AG20443 (cell line): ENCODE results near the gene MAGEL2.

Experiments
- DNase-seq: peaks from one replicate; pipeline ENCODE4 v3.0.0; 2012; ENCODE audit warnings: low spot score, mixed read lengths

MAGEL2 gene

DNA sequence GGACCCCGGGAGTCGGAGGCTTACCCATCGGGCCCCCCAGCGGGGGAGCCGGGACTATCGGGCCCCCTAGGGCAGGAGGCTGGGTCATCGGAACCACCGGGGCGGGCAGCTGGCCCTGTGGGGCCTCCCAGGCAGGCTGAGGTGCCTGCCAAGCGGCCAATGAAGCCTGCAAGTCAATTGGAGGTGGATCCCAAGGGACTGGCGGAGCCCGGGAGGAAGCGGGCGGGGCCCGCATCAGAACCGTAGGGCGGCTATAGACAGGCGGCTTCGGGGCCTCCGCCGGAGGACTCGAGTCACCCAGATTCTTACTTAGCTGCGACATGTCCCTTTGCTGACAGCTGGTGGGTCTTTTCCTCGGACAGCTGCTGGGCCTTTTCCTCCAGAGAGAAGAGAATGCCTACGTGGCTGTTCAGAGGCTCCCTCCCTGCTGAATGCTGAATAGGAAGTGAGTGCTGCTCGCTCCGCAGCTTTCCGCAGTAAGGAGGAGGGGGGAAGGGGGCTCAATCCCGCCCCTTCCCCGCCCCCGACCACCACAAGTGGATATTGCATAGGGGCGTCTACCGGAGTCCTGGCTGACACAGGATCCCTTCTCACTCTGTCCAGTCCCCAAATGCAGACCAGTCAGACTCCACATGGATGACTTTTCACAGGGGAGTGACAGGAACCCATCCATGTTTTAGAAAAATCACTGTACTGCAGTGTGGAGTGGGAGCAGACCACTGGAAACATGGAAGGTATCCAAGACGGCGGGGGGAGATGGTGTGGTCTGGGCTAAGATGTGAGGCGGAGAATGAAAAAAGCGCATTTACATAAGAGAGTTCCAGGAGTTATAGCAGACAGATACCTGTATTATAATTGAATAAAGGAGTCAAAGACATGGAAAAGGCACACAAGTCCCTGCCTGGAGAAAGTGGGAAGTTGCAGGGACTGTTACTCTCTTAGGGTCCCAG is at the start of gene MAGEL2:
TSS of gene MAGEL2 (minus strand) at position 447 of the 950 bp plus-strand sequence. CDS start at position 322, 125 bp downstream.
- DNase-seq: peak; percentile 17

DNA sequence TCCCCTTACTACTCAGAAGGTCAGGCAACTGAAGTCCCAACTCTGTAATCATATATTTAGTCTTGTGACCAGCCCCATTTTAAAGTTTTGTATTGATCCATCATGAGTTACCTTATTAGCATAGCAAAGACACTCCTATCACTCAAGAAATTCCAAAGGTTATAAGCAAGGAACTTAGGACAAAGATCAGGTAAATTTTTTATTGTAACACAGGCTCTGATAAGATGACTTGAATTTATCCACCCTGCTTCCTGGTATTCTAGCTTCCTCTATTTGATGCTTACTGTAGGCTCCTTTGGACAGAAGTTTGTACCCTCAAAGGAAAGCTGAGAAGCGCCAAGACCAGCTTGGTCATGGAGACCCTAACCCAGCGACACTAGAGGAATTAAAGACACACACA is 47.6 kb upstream of the MAGEL2 start:
- no peak for DNase-seq

DNA sequence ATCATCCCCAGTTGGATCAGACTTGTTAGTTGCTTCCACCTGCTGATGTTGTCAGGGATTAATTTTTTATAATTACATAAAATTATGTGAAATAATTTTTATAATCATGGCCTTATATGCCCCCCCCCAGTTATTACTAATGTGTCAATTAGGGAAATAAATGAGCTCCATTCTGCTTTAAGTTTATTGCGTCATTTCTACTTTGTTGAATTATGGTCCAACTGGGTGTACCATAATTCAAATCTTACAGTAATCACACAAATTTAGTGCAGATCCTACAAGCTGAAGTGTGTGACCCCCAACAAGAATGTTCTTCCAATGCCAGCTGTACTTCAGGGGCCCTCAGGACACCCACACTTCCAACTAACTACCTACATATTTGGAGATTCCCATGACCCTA is 46.9 kb upstream of the MAGEL2 start:
- no peak for DNase-seq

DNA sequence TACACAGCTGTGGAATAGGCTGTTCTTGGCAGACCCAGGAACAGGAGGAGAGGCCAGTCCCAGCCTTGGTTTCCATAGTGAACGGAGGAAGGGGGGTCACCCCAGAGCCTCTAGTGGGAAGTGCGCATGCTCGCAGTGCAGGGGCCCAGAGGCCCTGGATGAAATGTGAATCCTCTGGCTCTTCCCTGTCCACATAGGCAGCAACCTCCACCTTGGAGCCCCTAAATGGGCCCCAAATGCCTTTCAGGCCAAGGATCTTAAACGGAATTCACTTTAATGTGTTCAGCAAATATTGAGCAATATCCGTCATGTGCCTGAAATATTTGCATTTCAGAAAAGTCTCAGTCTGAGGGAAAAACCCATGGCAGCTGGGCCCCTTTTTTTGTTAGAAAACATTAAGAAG is 42.8 kb upstream of the MAGEL2 start:
- DNase-seq: peak; percentile 46

DNA sequence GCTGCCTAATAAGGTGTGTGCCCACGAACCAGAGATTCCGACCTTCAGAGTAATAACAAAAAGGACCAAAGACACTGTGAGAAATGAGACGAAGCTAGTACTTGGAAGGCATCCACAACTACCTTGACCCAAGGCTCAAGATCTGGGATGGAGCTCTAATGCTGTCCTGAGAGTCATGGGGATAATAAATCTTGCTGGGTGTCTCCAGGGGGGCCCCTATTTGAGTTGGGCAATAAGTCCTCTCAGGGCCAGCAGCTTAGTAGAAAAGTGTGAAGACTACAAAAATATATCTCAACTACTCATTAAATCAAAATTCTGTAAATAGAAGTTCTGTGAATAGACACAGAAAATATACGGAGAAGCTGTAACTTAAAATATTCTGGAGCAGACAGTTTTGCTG is 42.3 kb upstream of the MAGEL2 start:
- DNase-seq: no peak

DNA sequence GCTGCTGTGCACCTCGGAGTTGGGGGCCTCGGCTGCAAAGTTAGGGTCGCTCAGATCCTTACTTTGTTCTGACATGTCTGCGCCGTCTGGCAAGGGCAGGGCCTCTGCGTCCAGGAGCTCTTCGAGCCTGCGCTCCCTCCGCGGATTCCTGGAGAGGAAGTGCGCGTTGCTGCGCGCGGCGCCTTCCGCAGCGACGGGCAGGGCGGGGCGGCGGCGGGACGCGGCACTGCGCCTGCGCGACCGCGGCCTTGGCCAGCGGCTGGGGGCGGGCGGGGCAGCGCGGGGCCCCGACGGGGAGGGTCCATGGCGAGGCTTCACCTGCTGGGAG is 39.4 kb upstream of the MAGEL2 start, which contains the start of gene NDN:
TSS of gene NDN (minus strand) at position 163 of the 328 bp plus-strand sequence. CDS start at position 75, 88 bp downstream.
- DNase-seq: peak; percentile 86

DNA sequence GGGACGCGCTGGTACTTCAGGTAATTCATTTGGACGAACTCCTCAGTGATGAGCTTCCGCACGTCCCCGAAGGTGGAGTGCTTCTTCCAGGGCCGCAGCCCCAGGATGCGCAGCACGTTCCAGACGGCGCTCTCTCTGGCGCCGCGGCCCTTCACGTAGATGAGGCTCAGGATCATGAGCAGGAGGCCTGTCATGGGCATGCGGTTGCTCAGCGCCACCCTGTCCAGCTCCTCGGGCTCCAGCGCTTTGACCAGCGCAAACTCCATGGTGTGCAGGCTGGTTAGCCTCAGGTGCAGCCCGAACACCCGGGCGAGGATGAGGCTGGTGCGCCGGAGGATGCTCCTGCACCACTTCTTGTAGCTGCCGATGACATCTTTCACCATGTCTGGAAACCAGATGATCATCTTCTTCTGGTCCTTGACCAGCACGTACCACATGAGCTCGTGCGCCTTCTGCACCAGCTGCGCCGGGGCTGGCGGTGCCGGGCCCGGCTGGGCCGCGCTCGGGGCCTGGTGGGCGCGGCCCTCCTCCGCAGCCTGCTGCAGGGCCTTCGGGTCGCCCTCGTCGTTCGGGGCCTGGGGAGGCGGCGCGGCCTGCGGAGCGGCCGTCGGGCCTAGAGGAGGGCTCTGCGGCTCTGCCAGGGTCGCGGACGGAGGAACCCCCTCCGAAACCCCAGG is 38.9 kb upstream of the MAGEL2 start:
- peak; percentile 25 for DNase-seq

DNA sequence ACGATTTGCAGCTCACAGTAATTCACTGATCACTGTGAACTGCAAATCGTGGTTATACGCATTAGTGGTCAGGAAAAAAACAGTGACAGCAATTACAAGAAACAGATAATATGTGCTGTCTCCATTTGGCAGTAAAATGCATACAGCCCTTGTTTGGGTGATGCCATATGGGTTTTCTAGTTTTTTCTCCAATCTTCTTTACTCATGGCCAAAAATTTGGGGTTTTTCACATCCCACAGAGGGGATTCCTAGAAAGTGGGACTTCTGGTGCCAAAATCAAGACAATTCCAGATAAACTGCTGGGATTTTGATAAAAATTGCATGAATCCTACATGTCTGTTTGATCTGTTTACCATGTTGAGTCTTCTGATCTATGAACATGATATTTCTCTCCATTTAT is 23.8 kb upstream of the MAGEL2 start:
- no peak for DNase-seq

DNA sequence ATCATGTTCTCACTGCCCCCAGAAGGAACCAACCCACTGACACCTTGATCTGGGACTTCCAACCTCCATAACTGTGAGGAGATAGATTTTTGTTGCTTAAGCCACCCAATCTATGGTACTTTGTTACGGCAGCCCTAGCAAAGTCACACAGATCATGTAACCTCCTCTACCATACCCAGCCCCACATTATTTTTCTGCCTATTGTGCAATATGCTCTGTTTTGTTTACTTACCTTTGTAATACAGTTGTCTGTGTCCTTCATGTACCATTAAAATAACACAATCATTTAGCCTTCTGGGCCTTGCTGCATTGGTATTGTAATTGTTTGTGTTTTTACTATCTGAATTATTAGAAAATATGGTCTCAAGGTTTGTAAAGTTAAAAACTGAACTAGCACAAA is 23.3 kb upstream of the MAGEL2 start:
- no peak for DNase-seq

DNA sequence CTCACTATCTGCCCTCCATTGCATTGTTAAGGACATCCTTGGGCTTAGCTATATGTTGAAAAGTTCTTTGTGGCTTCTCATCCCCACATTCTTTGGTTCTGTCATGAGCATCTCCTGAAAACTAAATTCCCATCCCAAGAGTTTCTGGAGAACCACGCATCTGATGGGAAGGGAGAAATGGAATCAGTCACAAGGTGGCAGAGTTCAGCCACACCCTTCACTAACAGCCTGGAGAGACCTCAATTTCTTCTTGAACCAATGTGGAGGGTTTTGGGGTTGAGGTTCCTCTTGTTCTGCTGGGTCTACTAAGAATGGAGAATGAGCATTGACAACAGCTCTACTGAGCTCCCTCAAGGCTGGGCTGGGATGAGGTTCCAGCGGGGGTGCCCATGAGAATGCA is 15.6 kb upstream of the MAGEL2 start:
- DNase-seq: no peak

DNA sequence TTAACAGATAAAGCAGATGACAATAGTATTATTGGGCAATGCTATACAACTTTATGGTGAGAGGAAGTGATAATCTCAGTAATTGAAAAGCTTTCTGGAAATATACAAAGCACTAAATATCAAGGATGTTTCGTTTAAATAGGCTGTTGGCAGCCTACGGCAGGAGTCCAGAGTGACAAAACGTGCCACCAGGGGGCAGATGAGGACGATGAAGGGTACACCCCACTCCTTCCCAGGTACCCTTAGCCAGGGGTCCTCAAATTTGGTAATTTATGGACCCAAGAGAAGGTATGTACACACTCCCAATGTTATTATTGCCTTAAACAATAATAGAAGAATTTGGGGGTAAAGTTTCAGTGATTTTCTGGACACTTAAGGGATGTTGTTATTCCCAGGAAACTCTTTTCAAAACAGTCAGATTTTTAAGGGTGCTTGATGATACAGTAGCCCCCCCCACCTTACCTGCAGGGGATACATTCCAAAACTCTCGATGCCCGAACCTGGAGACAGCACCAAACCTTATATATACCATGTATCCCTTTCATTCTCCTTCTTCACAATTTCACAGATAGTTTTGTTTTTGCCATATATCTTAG is 1.4 kb upstream of the MAGEL2 start:
- peak; percentile 26 for DNase-seq

DNA sequence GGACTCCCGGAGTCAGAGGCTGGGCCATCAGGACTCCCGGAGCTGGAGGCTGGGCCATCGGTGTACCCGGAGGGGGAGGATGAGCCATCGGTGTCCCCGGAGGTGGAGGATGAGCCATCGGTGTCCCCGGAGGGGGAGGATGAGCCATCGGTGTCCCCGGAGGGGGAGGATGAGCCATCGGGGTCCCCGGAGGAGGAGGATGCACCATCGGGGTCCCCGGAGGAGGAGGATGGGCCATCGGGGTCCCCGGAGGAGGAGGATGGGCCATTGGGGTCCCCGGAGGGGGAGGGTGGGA is 719 bp downstream of the MAGEL2 start:
- no peak for DNase-seq

DNA sequence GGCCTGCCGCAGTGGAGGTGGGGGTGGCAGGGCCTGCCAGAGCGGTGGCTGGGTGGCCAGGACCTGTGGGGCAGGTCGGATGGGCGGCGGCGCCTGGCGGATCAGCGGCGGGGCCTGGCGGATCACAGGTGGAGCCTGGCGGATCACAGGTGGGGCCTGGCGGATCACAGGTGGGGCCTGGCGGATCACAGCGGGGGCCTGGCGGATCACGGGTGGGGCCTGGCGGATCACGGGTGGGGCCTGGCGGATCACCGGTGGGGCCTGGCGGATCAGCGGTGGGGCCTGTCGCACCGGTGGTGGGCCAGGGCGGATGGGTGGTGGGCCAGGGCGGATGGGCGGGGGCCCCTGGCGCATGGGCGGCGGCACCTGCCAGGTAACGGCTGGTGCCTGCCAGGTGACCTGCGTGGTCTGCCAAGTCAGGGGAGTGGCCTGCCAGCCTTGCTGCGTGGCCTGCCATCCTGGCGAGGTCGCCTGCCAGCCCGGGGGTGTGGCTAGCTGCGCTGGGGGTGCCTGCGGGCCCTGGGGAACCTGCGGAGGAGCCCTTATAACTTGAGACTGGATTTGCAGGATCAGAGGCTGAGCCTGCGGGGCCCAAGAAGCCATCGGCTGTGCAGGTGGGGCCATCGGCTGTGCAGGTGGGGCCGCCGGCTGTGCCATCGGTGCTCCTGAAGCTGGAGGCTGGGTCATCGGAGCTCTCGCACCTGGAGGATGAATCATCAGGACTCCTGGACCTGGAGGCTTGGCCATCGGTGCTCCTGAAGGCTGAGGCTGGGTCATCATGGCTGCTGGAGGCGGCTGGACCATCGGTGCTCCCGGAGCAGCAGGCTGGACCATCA is 1.3 kb downstream of the MAGEL2 start:
- no peak for DNase-seq

DNA sequence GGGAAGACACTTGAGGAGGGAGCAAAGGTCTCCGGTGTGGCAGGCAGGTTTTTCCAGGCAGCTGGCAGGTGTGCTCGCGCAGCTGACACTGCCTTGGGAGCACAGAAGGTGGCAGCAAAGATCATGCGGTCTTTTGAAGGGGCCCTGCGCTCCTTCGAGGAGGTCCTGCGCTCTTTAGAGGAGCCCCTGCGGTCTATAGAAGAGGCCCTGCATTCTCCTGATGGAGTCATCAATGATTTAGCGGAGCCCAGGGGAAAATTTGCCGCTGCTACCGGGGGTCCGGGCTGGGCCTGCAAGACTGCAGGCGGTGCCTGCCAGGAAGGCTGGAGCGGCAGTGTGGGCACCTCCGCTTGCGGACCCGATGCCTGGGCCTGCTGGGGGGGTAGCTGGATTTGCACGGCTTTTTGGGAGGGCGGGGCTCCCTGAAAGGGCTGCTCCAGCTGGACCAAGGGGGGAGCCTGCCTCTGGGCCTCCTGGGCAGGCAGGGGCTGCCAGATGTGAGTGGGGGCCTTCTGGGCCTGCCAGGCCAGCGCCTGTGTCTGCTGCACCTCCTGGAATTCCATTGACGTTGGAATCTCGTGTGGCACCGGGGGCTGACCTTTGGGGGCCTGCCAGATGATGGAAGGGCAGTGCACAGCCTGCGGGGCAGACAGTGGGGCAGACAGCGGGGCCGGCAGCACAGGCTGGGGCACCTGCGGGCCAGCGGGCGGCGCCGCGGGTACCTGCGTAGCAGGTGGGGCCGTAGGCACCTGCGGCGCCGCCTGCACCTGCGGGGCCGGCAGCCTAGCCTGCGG is 2.1 kb downstream of the MAGEL2 start:
- no peak for DNase-seq

DNA sequence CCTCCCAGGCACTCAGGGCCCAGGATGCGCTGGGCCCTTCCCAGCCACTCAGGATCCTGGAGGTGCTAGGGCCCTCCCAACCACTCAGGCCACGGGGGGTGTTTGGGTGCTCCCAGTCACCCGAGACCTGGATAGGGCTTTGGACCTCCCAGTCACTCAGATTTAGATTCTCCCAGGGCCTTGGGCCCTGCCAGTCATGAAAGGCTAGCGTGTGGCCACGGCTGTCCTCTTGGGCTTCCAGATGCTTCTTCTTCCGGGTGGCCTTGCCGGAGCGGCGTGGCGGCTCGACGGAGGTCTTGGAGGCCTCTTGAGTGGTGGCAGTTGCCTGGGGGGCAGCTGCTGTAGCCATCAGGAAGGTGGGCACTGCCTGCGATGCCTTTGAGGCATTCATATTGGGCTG is 2.8 kb downstream of the MAGEL2 start:
- DNase-seq: no peak

DNA sequence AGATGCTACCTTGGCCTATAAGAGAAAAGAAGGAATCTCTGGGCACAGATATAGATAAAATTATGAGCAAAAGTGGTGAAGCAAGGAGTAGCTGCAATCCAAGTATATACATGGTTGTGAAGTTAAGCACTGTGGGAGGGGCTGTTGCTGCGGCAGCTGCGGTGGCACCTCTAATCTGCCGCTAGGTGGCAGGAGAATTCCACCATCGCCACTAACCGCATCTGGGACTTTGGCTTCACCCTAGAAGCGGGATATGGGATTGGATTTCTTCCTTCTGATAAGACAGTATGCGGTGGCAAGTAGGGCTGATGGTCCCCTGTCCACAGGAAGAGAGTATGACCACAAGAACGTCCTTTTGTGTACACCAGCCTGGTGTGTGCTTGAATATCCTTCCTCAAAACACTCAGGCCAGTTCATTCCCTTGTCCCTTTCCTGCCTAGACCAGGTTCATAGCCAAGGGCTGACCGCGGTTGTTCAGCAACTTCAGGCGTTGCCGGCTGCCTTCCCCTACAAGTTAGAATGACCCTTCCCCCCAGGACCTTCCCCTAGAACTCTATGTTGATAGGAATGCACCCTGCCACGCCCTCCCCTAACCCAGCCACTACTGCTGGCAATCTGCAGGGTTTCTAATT is 5.1 kb downstream of the MAGEL2 start:
- DNase-seq: peak; percentile 77

DNA sequence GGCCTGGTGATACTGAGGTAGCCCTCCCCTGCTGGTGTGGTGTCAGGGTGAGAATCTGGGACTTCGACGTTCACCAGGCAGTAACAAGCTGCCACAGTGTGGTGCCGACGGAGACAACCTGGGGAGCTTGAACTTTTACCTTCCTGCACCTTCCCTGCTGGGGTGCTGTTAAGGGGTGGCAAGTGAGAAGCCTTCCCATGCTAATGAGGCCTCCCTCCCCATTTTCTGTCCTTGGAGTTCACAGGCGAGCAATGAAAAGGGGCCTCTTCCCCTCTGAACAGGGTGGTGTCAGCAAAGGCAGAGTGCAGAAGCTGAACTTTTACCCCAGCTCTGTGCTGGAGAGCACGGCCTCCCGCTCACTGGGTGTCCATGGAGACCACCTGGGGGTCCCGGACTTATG is 13.5 kb downstream of the MAGEL2 start:
- DNase-seq: no peak

DNA sequence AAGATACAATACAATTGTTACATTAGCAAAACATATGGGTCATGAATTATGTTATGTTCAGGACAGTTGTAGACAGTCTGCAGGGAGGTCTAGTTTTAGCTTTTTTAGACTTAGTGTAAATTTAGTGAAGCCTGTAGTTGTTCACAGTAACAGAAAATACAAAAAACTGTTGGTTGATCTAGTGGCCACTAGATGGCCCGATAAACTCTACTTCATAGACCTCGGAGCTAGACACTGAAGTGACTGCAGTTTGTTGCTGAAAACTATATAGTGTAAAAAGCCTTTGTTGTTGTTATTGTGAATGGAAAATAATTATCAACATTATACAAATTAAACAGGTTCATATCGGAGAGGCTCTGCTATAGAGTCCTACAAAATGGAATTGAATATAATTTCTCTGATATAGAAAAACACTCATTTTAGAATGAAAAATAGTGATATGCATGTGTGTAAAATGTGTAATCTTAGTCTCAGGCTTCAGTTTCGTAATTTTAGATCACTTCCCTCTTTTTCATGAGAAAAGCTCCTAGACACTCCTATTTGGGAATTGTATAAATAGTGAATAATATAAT is 18.3 kb downstream of the MAGEL2 start:
- peak; percentile 23 for DNase-seq

DNA sequence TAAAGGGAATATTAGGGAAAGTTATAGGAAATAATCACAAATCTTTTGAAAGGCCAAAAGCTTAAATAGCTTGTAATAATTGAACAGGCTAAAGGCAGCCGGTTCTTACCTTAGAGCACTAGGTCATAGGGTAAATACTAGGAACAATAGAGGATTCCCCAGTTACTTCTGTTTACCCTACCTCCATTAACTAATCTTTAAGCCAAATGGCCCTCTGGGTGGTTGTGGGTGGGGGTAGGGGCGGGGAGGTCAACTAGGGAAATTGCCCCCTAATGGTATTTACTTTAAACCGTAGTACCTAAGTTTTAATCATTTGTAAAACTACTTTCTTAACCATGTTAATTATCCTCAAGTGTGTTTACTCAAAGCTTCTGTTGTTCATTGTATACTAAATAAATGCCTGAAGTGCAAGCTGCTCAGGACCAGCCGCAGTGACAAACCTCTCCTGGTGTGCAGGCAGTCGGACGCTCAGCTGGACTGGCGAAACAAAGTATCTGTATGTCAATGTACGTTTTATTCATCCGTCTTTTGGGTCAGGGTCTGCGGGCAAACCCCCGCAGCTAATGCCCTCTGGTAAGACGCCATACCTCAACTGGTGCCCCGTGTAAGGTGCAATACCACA is 18.9 kb downstream of the MAGEL2 start:
- DNase-seq: no peak

DNA sequence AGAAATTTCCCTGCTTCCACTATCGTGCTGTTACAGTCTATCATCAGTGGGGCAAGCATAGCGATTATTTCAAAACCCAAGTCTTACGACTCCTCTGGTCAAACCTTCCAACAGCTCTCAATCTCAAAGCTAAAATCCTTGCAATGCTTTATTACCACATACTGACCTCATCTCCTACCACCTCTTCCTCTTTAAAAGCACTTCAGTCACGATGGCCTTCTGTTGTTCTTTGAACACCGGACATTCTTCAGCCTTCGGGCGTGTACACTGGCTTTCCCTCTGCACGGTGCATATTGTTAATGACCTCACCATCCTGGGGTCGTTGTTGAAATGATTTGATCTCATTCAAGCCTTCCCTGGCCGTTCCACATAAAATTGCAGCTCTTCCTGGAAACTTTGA is 31.1 kb downstream of the MAGEL2 start:
- no peak for DNase-seq
